Stimulated activated CD4-positive, alpha-beta T cell treated with anti-CD3 and anti-CD28 coated beads, Interleukin-4, amount 100 ng/mL, for 48 hours (primary cell): ENCODE measurements around the gene ATP5PD.

ENCODE experiments used
- DNase-seq, 2 donors: peaks; one replicate each; pipeline ENCODE4 v3.0.0-alpha.2; 2020; ENCODE audit warnings: low read depth in 2 of 2

Gene ATP5PD

GRCh38 chr17:74994440-74994839, 52.3 kb downstream of the ATP5PD start:
- DNase-seq: no peak

DNA sequence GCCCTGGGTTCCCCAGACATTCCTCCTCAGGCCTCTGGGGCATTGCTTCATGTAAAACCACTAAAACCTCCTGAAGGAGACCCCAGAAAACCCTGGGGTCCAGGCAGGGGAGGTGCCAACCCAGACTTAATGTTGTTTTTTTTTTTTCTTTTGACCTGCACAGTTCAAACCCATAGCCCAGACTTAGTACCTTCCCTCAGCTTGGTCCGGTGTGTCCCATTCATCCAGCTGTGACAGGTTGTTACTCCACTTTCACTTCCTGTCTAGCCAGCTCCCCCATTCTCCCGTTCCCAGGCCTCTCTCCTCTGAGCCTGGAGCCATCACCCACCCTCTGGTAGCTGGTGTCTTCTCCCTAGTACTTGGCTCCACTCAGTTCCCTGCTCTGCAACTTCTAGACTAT, 54.5 kb downstream of the ATP5PD start:
- DNase-seq: no peak

DNA sequence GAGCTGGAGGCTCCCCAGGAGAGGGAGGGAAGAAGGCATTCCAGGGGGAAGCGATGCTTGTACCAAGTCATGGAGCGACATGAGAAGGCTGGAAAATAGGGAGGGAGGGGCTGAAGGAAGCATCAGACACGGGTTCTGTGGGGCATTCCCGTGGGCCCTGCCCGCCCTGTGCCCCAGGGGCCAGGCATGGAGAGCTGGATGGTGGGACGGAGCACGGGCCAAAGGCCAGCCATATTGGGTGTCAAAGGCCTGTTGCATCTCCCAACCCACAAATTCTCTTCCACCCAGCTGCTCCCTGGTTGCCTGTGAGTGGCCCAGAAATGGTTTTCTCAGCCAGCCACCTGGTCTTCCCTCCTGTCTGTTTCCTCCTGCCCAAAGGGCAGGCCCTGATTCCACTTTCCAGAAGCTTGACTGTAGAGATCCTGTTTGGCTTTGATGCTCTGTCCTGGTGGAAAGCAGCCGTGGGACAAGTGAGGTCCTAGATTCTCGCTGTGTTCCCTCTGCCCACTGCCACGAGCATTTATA, 56.1 kb downstream of the ATP5PD start:
- DNase-seq: no peak
